ENCODE data around the gene HDAC7. TPM values are rescaled to one million over a fixed set of nuclear protein-coding genes. Genes with fewer than 3 reads are reported as not detected.

Gene HDAC7
- total RNA-seq, 2 donors from 2014 or later = 146 to 154 TPM

GRCh38 chr12:47748899-47749298 lies 70.8 kb downstream of the HDAC7 start:
- Mint-ChIP-seq H3K9me3 (no peaks in the 10 kb centered on the region), H3K27ac (no peak overlapping the region), H3K36me3 (ENCODE audit: low read depth) (peaks cover 17% of the 10 kb centered on the region), H3K27me3 (ENCODE audit: insufficient read depth) (no peaks in the 10 kb centered on the region), H3K4me3 (no peak overlapping the region), H3K4me1 (peaks cover 28% of the 10 kb centered on the region)
- H3K9me3 ChIP-seq (ENCODE audit: control insufficient read depth, low read length) = no peaks in the 10 kb centered on the region
- peaks cover 2% of the 10 kb centered on the region for H3K4me1 ChIP-seq (ENCODE audit: control insufficient read depth, insufficient read depth, low read length)
- WGBS, 2 experiments (ENCODE audit: insufficient coverage in 1 of 2, insufficient read length in 1 of 2) = 82 to 90% methylated on average over 2 to 3 of the region's 3 CpGs
- H3K9ac ChIP-seq (ENCODE audit: extremely low read depth, low read length, poor library complexity, severe bottlenecking) = no peak overlapping the region
- DNase-seq = no peak
- no peak overlapping the region for H3K27ac ChIP-seq (ENCODE audit: low read depth, low read length)
- TF ChIP-seq, protein P1, sequence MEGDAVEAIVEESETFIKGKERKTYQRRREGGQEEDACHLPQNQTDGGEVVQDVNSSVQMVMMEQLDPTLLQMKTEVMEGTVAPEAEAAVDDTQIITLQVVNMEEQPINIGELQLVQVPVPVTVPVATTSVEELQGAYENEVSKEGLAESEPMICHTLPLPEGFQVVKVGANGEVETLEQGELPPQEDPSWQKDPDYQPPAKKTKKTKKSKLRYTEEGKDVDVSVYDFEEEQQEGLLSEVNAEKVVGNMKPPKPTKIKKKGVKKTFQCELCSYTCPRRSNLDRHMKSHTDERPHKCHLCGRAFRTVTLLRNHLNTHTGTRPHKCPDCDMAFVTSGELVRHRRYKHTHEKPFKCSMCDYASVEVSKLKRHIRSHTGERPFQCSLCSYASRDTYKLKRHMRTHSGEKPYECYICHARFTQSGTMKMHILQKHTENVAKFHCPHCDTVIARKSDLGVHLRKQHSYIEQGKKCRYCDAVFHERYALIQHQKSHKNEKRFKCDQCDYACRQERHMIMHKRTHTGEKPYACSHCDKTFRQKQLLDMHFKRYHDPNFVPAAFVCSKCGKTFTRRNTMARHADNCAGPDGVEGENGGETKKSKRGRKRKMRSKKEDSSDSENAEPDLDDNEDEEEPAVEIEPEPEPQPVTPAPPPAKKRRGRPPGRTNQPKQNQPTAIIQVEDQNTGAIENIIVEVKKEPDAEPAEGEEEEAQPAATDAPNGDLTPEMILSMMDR (conservative IDR thresholded peaks at IDR 0.05) = no peak
- no peak overlapping the region for H3K4me3 ChIP-seq (ENCODE audit: low read length)
- H3K27me3 ChIP-seq (ENCODE audit: control insufficient read depth, insufficient read depth, low read length, poor library complexity, severe bottlenecking) = no peaks in the 10 kb centered on the region
- H3K36me3 ChIP-seq (ENCODE audit: control insufficient read depth, insufficient read depth, low read length) = no peaks in the 10 kb centered on the region

- H3K9ac ChIP-seq (ENCODE audit: extremely low read depth, low read length, poor library complexity, severe bottlenecking) = no peak overlapping the region
- WGBS, 2 experiments (ENCODE audit: insufficient coverage in 1 of 2, insufficient read length in 1 of 2) = 67 to 100% methylated on average over 1 of the region's 1 CpG
- peaks cover 28% of the 10 kb centered on the region for H3K4me1 Mint-ChIP-seq
- peaks cover 17% of the 10 kb centered on the region for H3K36me3 Mint-ChIP-seq (ENCODE audit: low read depth)
- no peaks in the 10 kb centered on the region for H3K27me3 Mint-ChIP-seq (ENCODE audit: insufficient read depth)
- no peak overlapping the region for H3K4me3 Mint-ChIP-seq
- H3K9me3 Mint-ChIP-seq = no peaks in the 10 kb centered on the region
- no peaks in the 10 kb centered on the region for H3K27me3 ChIP-seq (ENCODE audit: control insufficient read depth, insufficient read depth, low read length, poor library complexity, severe bottlenecking)
- no peaks in the 10 kb centered on the region for H3K9me3 ChIP-seq (ENCODE audit: control insufficient read depth, low read length)
- peaks cover 2% of the 10 kb centered on the region for H3K4me1 ChIP-seq (ENCODE audit: control insufficient read depth, insufficient read depth, low read length)
- no peak for DNase-seq
- H3K36me3 ChIP-seq (ENCODE audit: control insufficient read depth, insufficient read depth, low read length) = no peaks in the 10 kb centered on the region
- no peak overlapping the region for H3K4me3 ChIP-seq (ENCODE audit: low read length)
- H3K27ac ChIP-seq (ENCODE audit: low read depth, low read length) = no peak overlapping the region
- TF ChIP-seq, protein P1 (conservative IDR thresholded peaks at IDR 0.05) = no peak
- no peak overlapping the region for H3K27ac Mint-ChIP-seq
Measured at GRCh38 chr12:47748507-47748828, 71.2 kb downstream of the HDAC7 start.

- no peak for DNase-seq
- Mint-ChIP-seq H3K27me3 (ENCODE audit: insufficient read depth) (peaks cover 2% of the 10 kb centered on the region), H3K4me1 (peaks cover 22% of the 10 kb centered on the region), H3K9me3 (no peaks in the 10 kb centered on the region), H3K27ac (no peak overlapping the region), H3K36me3 (ENCODE audit: low read depth) (peaks cover 17% of the 10 kb centered on the region), H3K4me3 (no peak overlapping the region)
- H3K4me3 ChIP-seq (ENCODE audit: low read length) = no peak overlapping the region
- H3K9me3 ChIP-seq (ENCODE audit: control insufficient read depth, low read length) = no peaks in the 10 kb centered on the region
- H3K9ac ChIP-seq (ENCODE audit: extremely low read depth, low read length, poor library complexity, severe bottlenecking) = no peak overlapping the region
- H3K4me1 ChIP-seq (ENCODE audit: control insufficient read depth, insufficient read depth, low read length) = peaks cover under 1% of the 10 kb centered on the region
- H3K36me3 ChIP-seq (ENCODE audit: control insufficient read depth, insufficient read depth, low read length) = no peaks in the 10 kb centered on the region
- H3K27ac ChIP-seq (ENCODE audit: low read depth, low read length) = no peak overlapping the region
- WGBS, 2 experiments (ENCODE audit: insufficient coverage in 1 of 2, insufficient read length in 1 of 2) = 91 to 95% methylated on average over 7 to 14 of the region's 14 CpGs
- TF ChIP-seq, protein P1 (conservative IDR thresholded peaks at IDR 0.05) = no peak
- no peaks in the 10 kb centered on the region for H3K27me3 ChIP-seq (ENCODE audit: control insufficient read depth, insufficient read depth, low read length, poor library complexity, severe bottlenecking)
Measured at GRCh38 chr12:47747596-47748506, 71.9 kb downstream of the HDAC7 start.

Data from endodermal cell (in vitro differentiated cells).